Measurements from ENCODE around the gene LRRC1.

The LRRC1 gene

DNA sequence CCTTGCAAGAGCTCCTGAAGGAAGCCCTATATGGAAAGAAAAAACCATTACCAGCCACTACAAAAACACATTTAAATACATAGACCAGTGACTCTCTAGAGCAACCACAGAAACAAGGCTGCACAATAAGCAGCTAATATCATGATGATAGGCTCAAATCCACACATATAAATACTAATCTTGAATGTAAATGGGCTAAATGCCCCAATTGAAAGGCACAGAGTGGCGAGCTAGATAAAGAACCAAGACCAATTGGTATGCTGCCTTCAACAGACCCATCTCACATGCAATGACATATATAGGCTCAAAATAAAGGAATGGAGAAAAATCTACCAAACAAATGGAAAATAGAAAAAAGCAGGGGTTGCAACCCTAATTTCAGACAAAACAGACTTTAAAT lies 153.0 kb downstream of the LRRC1 start:
- TF ChIP-seq ZNF529 (tag by site-specific recombination; IDR thresholded peaks at IDR 0.05; ENCODE audit: insufficient replicate concordance) (peak; percentile 76), ZNF558 (tag by site-specific recombination; IDR thresholded peaks at IDR 0.05) (peak; percentile 54; the same call in 1 of the 2 replicates)
- TF ChIP-seq, protein P1, sequence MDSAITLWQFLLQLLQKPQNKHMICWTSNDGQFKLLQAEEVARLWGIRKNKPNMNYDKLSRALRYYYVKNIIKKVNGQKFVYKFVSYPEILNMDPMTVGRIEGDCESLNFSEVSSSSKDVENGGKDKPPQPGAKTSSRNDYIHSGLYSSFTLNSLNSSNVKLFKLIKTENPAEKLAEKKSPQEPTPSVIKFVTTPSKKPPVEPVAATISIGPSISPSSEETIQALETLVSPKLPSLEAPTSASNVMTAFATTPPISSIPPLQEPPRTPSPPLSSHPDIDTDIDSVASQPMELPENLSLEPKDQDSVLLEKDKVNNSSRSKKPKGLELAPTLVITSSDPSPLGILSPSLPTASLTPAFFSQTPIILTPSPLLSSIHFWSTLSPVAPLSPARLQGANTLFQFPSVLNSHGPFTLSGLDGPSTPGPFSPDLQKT (IDR thresholded peaks at IDR 0.05; ENCODE audit: borderline replicate concordance, low read depth, low read length): no peak
- Histone ChIP-seq H3K36me3 (ENCODE audit: control insufficient read depth in 2 of 2, insufficient read depth in 1 of 2, low read length in 2 of 2) (no peaks in the 10 kb centered on the region), H3K4me1 (ENCODE audit: control insufficient read depth, insufficient read depth, low read length) (no peaks in the 10 kb centered on the region), H3K9me3 (ENCODE audit: control insufficient read depth, insufficient read depth, low read depth, low read length) (no peaks in the 10 kb centered on the region; the same call in 1 of the 2 replicates), H3K27ac (ENCODE audit: extremely low read depth, low read depth, low read length) (no peak overlapping the region), H3K4me3 (ENCODE audit: low read depth, low read length) (no peak overlapping the region)
- ChIA-PET CTCF (interaction anchor here (0.6 to 1.8 kb wide), 5 partner anchors 8 to 1692 kb away, joined by 3 to 8 read pairs (median 3); partner anchors contain the start of gene LRRC1), POLR2A (interaction anchor here (0.6 kb wide), 1 partner anchor 495 kb away, joined by 7 read pairs; no protein-coding TSS in a partner anchor)

DNA sequence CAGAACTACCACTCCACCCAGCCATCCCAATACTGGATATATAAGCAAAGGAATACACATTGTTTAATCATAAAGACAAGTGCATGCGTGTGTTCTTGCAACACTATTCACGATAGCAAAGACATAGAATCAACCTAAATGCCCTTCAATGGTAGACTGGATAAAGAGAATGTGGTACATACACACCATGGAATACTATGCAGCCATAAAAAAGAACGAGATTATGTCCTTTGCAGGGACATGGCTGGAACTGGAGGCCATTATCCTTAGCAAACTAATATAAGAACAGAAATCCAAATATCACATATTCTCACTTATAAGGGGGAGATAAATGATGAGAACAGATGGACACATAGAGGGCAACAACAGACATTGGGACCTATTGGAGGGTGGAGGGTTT lies 156.6 kb downstream of the LRRC1 start:
- TF ChIP-seq ZBTB48 (tag by site-specific recombination; IDR thresholded peaks at IDR 0.05): no peak
- TF ChIP-seq ZNF266 (tag by site-specific recombination; IDR thresholded peaks at IDR 0.05; ENCODE audit: low read depth): no peak
- peak; percentile 53; the same call in 1 of the 2 replicates for TF ChIP-seq ZNF146 (tag by site-specific recombination; IDR thresholded peaks at IDR 0.05)
- H3K27ac ChIP-seq (ENCODE audit: extremely low read depth, low read depth, low read length): no peak overlapping the region
- no peaks in the 10 kb centered on the region for H3K36me3 ChIP-seq (ENCODE audit: control insufficient read depth in 2 of 2, insufficient read depth in 1 of 2, low read length in 2 of 2)
- ChIA-PET CTCF (interaction anchor here (0.9 kb wide), 1 partner anchor 459 kb away, joined by 3 read pairs; no protein-coding TSS in a partner anchor), POLR2A (no interaction called here)
- H3K4me3 ChIP-seq (ENCODE audit: low read depth, low read length): no peak overlapping the region
- H3K4me1 ChIP-seq (ENCODE audit: control insufficient read depth, insufficient read depth, low read length): no peaks in the 10 kb centered on the region
- H3K9me3 ChIP-seq (ENCODE audit: control insufficient read depth, insufficient read depth, low read depth, low read length): no peaks in the 10 kb centered on the region; the same call in 1 of the 2 replicates

DNA sequence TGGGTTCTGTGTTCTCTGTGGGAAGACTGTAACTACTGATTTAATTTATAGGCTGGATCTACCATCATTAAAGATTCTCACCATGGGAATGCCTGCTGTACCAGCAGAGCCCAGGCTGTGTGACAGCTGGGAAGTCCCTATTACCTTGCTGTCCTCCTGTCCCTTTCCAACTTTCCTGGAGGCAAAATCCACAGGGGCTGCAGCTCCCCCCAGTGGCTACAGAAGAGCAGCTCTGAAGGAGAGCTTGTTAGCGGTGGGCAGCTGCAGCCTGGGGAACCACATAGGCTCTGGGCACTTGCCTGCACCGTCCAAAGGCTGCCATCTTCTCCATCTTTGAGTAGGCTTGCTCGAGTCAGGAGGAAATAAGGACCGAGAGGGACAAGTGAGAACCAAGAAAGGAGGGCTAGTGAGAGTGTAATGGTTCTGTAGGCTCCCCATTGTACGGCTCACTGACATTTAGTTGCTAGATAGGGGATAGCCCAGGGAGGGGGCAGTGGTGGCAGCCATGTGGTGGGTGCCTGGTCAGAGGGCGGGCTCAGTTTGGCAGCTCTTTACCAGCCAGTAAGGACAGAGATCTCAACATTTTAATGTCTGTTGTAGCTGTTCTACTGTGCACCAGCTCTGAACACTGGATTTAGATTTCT lies 161.4 kb downstream of the LRRC1 start:
- Histone ChIP-seq H3K27ac (ENCODE audit: extremely low read depth, low read depth, low read length) (no peak overlapping the region), H3K9me3 (ENCODE audit: control insufficient read depth, insufficient read depth, low read depth, low read length) (no peaks in the 10 kb centered on the region), H3K4me1 (ENCODE audit: control insufficient read depth, insufficient read depth, low read length) (no peaks in the 10 kb centered on the region), H3K36me3 (ENCODE audit: control insufficient read depth in 2 of 2, insufficient read depth in 1 of 2, low read length in 2 of 2) (no peaks in the 10 kb centered on the region), H3K4me3 (ENCODE audit: low read depth, low read length) (no peak overlapping the region)
- ChIA-PET CTCF (interaction anchor here (0.5 to 9.1 kb wide), 67 partner anchors 9 to 1324 kb away, joined by 3 to 190 read pairs (median 4); partner anchors contain the start of gene LRRC1), POLR2A (interaction anchor here (1.2 to 3.5 kb wide), 3 partner anchors 162 to 238 kb away, joined by 5 to 41 read pairs (median 6); partner anchors contain the start of gene LRRC1)
- TF ChIP-seq KLF16 (tag by site-specific recombination; IDR thresholded peaks at IDR 0.05): no peak
- TF ChIP-seq, protein P2, sequence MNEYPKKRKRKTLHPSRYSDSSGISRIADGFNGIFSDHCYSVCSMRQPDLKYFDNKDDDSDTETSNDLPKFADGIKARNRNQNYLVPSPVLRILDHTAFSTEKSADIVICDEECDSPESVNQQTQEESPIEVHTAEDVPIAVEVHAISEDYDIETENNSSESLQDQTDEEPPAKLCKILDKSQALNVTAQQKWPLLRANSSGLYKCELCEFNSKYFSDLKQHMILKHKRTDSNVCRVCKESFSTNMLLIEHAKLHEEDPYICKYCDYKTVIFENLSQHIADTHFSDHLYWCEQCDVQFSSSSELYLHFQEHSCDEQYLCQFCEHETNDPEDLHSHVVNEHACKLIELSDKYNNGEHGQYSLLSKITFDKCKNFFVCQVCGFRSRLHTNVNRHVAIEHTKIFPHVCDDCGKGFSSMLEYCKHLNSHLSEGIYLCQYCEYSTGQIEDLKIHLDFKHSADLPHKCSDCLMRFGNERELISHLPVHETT (tag by site-specific recombination; IDR thresholded peaks at IDR 0.05): no peak
- TF ChIP-seq ZNF76 (tag by site-specific recombination; IDR thresholded peaks at IDR 0.05; ENCODE audit: borderline replicate concordance, low read depth): no peak
- TF ChIP-seq SALL2 (tag by site-specific recombination; IDR thresholded peaks at IDR 0.05; ENCODE audit: borderline replicate concordance): no peak
- TF ChIP-seq, protein P3, sequence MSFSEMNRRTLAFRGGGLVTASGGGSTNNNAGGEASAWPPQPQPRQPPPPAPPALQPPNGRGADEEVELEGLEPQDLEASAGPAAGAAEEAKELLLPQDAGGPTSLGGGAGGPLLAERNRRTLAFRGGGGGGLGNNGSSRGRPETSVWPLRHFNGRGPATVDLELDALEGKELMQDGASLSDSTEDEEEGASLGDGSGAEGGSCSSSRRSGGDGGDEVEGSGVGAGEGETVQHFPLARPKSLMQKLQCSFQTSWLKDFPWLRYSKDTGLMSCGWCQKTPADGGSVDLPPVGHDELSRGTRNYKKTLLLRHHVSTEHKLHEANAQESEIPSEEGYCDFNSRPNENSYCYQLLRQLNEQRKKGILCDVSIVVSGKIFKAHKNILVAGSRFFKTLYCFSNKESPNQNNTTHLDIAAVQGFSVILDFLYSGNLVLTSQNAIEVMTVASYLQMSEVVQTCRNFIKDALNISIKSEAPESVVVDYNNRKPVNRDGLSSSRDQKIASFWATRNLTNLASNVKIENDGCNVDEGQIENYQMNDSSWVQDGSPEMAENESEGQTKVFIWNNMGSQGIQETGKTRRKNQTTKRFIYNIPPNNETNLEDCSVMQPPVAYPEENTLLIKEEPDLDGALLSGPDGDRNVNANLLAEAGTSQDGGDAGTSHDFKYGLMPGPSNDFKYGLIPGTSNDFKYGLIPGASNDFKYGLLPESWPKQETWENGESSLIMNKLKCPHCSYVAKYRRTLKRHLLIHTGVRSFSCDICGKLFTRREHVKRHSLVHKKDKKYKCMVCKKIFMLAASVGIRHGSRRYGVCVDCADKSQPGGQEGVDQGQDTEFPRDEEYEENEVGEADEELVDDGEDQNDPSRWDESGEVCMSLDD (tag by site-specific recombination; IDR thresholded peaks at IDR 0.05): no peak
- peak; percentile 87 for TF ChIP-seq ZNF654 (tag by site-specific recombination; IDR thresholded peaks at IDR 0.05; ENCODE audit: low read depth)
- TF ChIP-seq, protein P4, sequence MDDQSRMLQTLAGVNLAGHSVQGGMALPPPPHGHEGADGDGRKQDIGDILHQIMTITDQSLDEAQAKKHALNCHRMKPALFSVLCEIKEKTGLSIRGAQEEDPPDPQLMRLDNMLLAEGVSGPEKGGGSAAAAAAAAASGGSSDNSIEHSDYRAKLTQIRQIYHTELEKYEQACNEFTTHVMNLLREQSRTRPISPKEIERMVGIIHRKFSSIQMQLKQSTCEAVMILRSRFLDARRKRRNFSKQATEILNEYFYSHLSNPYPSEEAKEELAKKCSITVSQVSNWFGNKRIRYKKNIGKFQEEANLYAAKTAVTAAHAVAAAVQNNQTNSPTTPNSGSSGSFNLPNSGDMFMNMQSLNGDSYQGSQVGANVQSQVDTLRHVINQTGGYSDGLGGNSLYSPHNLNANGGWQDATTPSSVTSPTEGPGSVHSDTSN (CRISPR knock-in tag; IDR thresholded peaks at IDR 0.05): 0 out of 2 replicates have a peak, but pooled peaks have one; percentile 31
- TF ChIP-seq ZNF146 (tag by site-specific recombination; IDR thresholded peaks at IDR 0.05): no peak
- peak; percentile 88 for TF ChIP-seq IKZF3 (tag by site-specific recombination; IDR thresholded peaks at IDR 0.05)
- no peak for TF ChIP-seq ZNF302 (tag by site-specific recombination; IDR thresholded peaks at IDR 0.05; ENCODE audit: low read depth)
- TF ChIP-seq, protein P5, sequence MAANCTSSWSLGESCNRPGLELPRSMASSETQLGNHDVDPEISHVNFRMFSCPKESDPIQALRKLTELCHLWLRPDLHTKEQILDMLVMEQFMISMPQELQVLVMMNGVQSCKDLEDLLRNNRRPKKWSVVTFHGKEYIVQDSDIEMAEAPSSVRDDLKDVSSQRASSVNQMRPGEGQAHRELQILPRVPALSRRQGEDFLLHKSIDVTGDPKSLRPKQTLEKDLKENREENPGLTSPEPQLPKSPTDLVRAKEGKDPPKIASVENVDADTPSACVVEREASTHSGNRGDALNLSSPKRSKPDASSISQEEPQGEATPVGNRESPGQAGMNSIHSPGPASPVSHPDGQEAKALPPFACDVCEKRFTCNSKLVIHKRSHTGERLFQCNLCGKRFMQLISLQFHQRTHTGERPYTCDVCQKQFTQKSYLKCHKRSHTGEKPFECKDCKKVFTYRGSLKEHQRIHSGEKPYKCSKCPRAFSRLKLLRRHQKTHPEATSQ (tag by site-specific recombination; IDR thresholded peaks at IDR 0.05): no peak
- no peak for TF ChIP-seq ZFP3 (tag by site-specific recombination; IDR thresholded peaks at IDR 0.05; ENCODE audit: low read depth)
- TF ChIP-seq ZSCAN30 (tag by site-specific recombination; IDR thresholded peaks at IDR 0.05): 0 out of 2 replicates have a peak, but pooled peaks have one; percentile 36
- no peak for TF ChIP-seq ZNF514 (tag by site-specific recombination; IDR thresholded peaks at IDR 0.05)
- no peak for TF ChIP-seq BCL11A (tag by site-specific recombination; IDR thresholded peaks at IDR 0.05; ENCODE audit: low read depth)
- TF ChIP-seq ZNF239 (tag by site-specific recombination; IDR thresholded peaks at IDR 0.05): no peak

Measured in HEK293 (cell line).